GM12878 (cell line): Measurements from ENCODE around the gene SH3BP1. TPM values are rescaled to one million over a fixed set of nuclear protein-coding genes. Genes with fewer than 3 reads are reported as not detected.

Experiments used
- ATAC-seq: fragments of 200-7000 bp; cut with Tn5 transposase; 3 replicates; pipeline ENCODE4 v1.9.1; 2020; ENCODE audit warnings: mild to moderate bottlenecking, moderate library complexity
- BruUV-seq: library from RNA; stranded (reverse); fragments of 400-500 nt; replicated peaks from 2 replicates; lab custom pipeline; 2021; lab: Mats Ljungman, UMichigan
- CTCF ChIA-PET: fragments of 300-600 bp; sonication (Branson Sonifier 250); formaldehyde crosslinking; extraction: SDS; loops from one replicate; lab custom pipeline; 2021; ENCODE audit warnings: inconsistent platforms; lab: Yijun Ruan, JAX
- POLR2A ChIA-PET: fragments of 350-600 bp; formaldehyde crosslinking; extraction: SDS; loops from one replicate; lab custom pipeline; 2021; ENCODE audit warnings: inconsistent platforms; lab: Charles Lee
- RAD21 ChIA-PET: fragments of 300-600 bp; sonication (Branson Sonifier 250); formaldehyde crosslinking; loops from one replicate; lab custom pipeline; 2023; ENCODE audit warnings: antibody characterized with exemption; ENCODE audit not compliant: unreplicated experiment; lab: Charles Lee
- SMC1A ChIA-PET: fragments of 300-600 bp; sonication (Branson Sonifier 250); formaldehyde crosslinking; loops from one replicate; lab custom pipeline; 2023; ENCODE audit not compliant: unreplicated experiment, uncharacterized antibody; lab: Charles Lee
- DNase-seq: peaks from one replicate; pipeline ENCODE4 v3.0.0-alpha.2; 2011; ENCODE audit warnings: low read depth, low spot score
- FAIRE-seq: peaks from 3 replicates; lab custom pipeline; 2011; peaks lifted over from hg19 to GRCh38; lab: Jason Lieb, UNC
- H2AFZ ChIP-seq: 2 replicates; pipeline ENCODE4 v1.6.0; 2011; ENCODE audit warnings: low read depth, low read length, control low read depth; ENCODE audit not compliant: control insufficient read depth
- H3K27ac ChIP-seq: 2 replicates; pipeline ENCODE4 v1.5.1; 2011; ENCODE audit warnings: control low read depth; ENCODE audit not compliant: control insufficient read depth, insufficient read depth
- H3K27me3 ChIP-seq, 2 experiments: replicated peaks in 1 of 2; 2 replicates each; pipeline versions ENCODE4 v1.6.0 to v1.6.1; 2011; ENCODE audit warnings: low read length in 1 of 2; ENCODE audit not compliant: control insufficient read depth in 2 of 2, insufficient read depth in 2 of 2
- H3K36me3 ChIP-seq, 2 experiments: 2 replicates each; pipeline ENCODE4 v1.5.1; 2011; ENCODE audit warnings: low read length in 1 of 2; ENCODE audit not compliant: control insufficient read depth in 2 of 2, insufficient read depth in 2 of 2
- H3K4me1 ChIP-seq: 2 replicates; pipeline ENCODE4 v1.6.1; 2011; ENCODE audit warnings: mild to moderate bottlenecking, low read length, moderate library complexity, mixed read lengths; ENCODE audit not compliant: control insufficient read depth, insufficient read depth
- H3K4me2 ChIP-seq: 2 replicates; pipeline ENCODE4 v1.6.0; 2011; ENCODE audit warnings: control low read depth; ENCODE audit not compliant: control insufficient read depth, insufficient read depth
- H3K4me3 ChIP-seq: fragments of 200-600 bp; sonication (generic); 2 replicates; pipeline ENCODE4 v1.5.1; 2016
- H3K79me2 ChIP-seq: 2 replicates; pipeline ENCODE4 v1.6.0; 2011; ENCODE audit warnings: low read length; ENCODE audit not compliant: control insufficient read depth, insufficient read depth
- H3K9ac ChIP-seq: 2 replicates; pipeline ENCODE4 v1.8.0; 2011; ENCODE audit warnings: low read length, control low read depth, mixed read lengths; ENCODE audit not compliant: control insufficient read depth, insufficient read depth
- H3K9me3 ChIP-seq: replicated peaks from 3 replicates; pipeline ENCODE4 v1.5.1; 2011; ENCODE audit warnings: mild to moderate bottlenecking, low read length; ENCODE audit not compliant: control insufficient read depth, insufficient read depth
- H4K20me1 ChIP-seq: 2 replicates; pipeline ENCODE4 v1.6.0; 2011; ENCODE audit not compliant: control insufficient read depth, insufficient read depth
- BHLHE40 ChIP-seq, 2 experiments: fragments of 450-650 bp in 1 of 2; IDR thresholded peaks; 2 replicates each; pipeline ENCODE4 v1.6.1; 2011 to 2017; ENCODE audit warnings: low read depth in 2 of 2, borderline replicate concordance in 1 of 2, improper control_type of control experiment in 1 of 2, low read length in 1 of 2, mild to moderate bottlenecking in 1 of 2
- FOXK2 ChIP-seq: fragments of 450-650 bp; IDR thresholded peaks from 2 replicates; pipeline ENCODE4 v1.6.1; 2017; ENCODE audit warnings: mild to moderate bottlenecking, moderate library complexity
- IKZF1 ChIP-seq: fragments of 450-650 bp; conservative IDR thresholded peaks from 2 replicates; pipeline ENCODE4 v1.6.1; 2017; ENCODE audit warnings: antibody characterized with exemption, mild to moderate bottlenecking
- LARP7 ChIP-seq: fragments of 450-650 bp; IDR thresholded peaks from 2 replicates; pipeline ENCODE4 v1.6.1; 2017; ENCODE audit warnings: mild to moderate bottlenecking
- MEF2A ChIP-seq: IDR thresholded peaks from 2 replicates; pipeline ENCODE4 v1.6.1; 2011; ENCODE audit warnings: low read depth, mild to moderate bottlenecking, low read length, moderate library complexity; ENCODE audit not compliant: insufficient read depth
- NFYA ChIP-seq: IDR thresholded peaks from 2 replicates; pipeline ENCODE4 v1.6.1; 2011; ENCODE audit warnings: low read depth, mild to moderate bottlenecking, low read length, improper control_type of control experiment, borderline replicate concordance
- NRF1 ChIP-seq: conservative IDR thresholded peaks from 2 replicates; pipeline ENCODE4 v1.6.1; 2011; ENCODE audit warnings: mild to moderate bottlenecking, low read depth, low read length, improper control_type of control experiment
- RAD51 ChIP-seq: fragments of 450-650 bp; IDR thresholded peaks from 2 replicates; pipeline ENCODE4 v1.6.1; 2016; ENCODE audit warnings: moderate library complexity, mild to moderate bottlenecking, inconsistent platforms
- RUNX3 ChIP-seq: IDR thresholded peaks from 2 replicates; pipeline ENCODE4 v1.6.1; 2012; ENCODE audit warnings: low read length, inconsistent platforms
- SREBF2 ChIP-seq: IDR thresholded peaks from 2 replicates; pipeline ENCODE4 v1.6.1; 2012; ENCODE audit warnings: mild to moderate bottlenecking, low read length
- SUZ12 ChIP-seq: fragments of 200-600 bp; sonication (generic); IDR thresholded peaks from one replicate; pipeline ENCODE4 v1.6.1; 2018; ENCODE audit warnings: antibody characterized with exemption, mild to moderate bottlenecking; ENCODE audit not compliant: unreplicated experiment
- TBL1XR1 ChIP-seq: IDR thresholded peaks from 2 replicates; pipeline ENCODE4 v1.6.1; 2012; ENCODE audit warnings: low read depth, low read length, improper control_type of control experiment
- WGBS: methylation state at CpG from one replicate; pipeline ENCODE4 v1.1.6; 2016; ENCODE audit warnings: low lambda C conversion rate; ENCODE audit not compliant: insufficient replicate concordance, insufficient coverage; ENCODE audit errors: missing lambda C conversion rate; 5-methylcytosine and 5-hydroxymethylcytosine counted together
- in situ Hi-C: fragments of 300-500 bp; cut with MboI; formaldehyde crosslinking; loops from 9 replicates; pipeline ENCODE4 v1.14.3; 2018; ENCODE audit warnings: mixed read lengths
- intact Hi-C: fragments of 100-400 bp; cut with micrococcal nuclease; formaldehyde crosslinking; loops from one replicate; pipeline ENCODE4 v1.14.2; 2022; ENCODE audit not compliant: unreplicated experiment
- polyA plus RNA-seq, 11 experiments: library from polyadenylated mRNA; depleted of rRNA in 4 of 11; unstranded in 6 of 11; stranded (reverse) in 5 of 11; fragments of >200 nt; fragmentation: Nextera tagmentation in 4 of 11; fragmentation: Illumina TruSeq in 1 of 11; extraction: Ambion mirVana in 4 of 11; extraction: Trizol in 1 of 11; gene quantifications; 1 replicate in 1 of 11; 2 replicates in 10 of 11; pipeline versions ENCODE4 v1.2.1 to v1.2.3, GENCODE V29; 2011 to 2016; ENCODE audit warnings: inconsistent platforms in 2 of 11, missing spikeins in 2 of 11, low read depth in 1 of 11
- total RNA-seq, 4 experiments: library from RNA; depleted of rRNA in 3 of 4; stranded (reverse); fragments of >200 nt in 3 of 4; fragmentation: Illumina TruSeq in 1 of 4; extraction: Trizol in 1 of 4; gene quantifications; 2 replicates each; pipeline versions ENCODE4 v1.2.1 to v1.2.3, GENCODE V29; 2013 to 2021
- TF ChIP-seq, protein P1 (sequence below): IDR thresholded peaks from 2 replicates; pipeline ENCODE4 v1.6.1; 2011; ENCODE audit warnings: borderline replicate concordance, low read depth, mild to moderate bottlenecking, moderate library complexity, low read length; ENCODE audit not compliant: insufficient read depth, poor library complexity, severe bottlenecking

The SH3BP1 gene
- total and polyA plus RNA-seq, 10 of the 15 experiments (the other 5 are each of a cell fraction or from before 2014, with no cell fraction given): 0.29 to 70.5 (median 22.5) TPM

DNA sequence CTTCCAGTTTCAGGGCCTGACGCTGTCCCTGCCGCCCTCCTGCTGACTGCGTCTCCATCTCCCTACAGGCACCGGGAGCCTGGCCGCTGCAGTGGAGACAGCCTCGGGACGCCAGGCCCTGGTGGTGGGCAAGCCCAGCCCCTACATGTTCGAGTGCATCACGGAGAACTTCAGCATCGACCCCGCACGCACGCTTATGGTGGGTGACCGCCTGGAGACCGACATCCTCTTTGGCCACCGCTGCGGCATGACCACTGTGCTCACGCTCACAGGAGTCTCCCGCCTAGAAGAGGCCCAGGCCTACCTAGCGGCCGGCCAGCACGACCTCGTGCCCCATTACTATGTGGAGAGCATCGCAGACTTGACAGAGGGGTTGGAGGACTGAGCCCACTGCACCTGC lies 26.0 kb downstream of the SH3BP1 start:
- no peak overlapping the region for H3K9ac ChIP-seq
- H3K4me3 ChIP-seq: no peak overlapping the region
- ChIA-PET POLR2A (interaction anchor here (9.6 kb wide), 1 partner anchor 15 kb away, joined by 209 read pairs; the partner anchor contains the start of genes LGALS1 and NOL12), CTCF (interaction anchor here (0.8 to 11.7 kb wide), 2 partner anchors 13 to 23 kb away, joined by 3 to 414 read pairs; partner anchors contain the start of genes LGALS1 and NOL12), RAD21 (interaction anchor here (8.5 kb wide), 1 partner anchor 17 kb away, joined by 164 read pairs; the partner anchor contains the start of gene NOL12), SMC1A (no interaction called here)
- WGBS: 98% methylated on average over 23 of the region's 24 CpGs
- H3K4me1 ChIP-seq: peaks cover 10% of the 10 kb centered on the region
- intact Hi-C loops: no loop called here
- no peak overlapping the region for H2AFZ ChIP-seq
- H3K27me3 ChIP-seq: no peaks in the 10 kb centered on the region
- H3K9me3 ChIP-seq: no peaks in the 10 kb centered on the region
- DNase-seq: no peak
- ATAC-seq: no peak
- in situ Hi-C loops: no loop called here
- BruUV-seq: no TSS peak
- H3K36me3 ChIP-seq: peaks cover 0 to 12% of the 10 kb centered on the region in 2 experiments; a peak in 3 of 4 replicates
- H3K4me2 ChIP-seq: no peak overlapping the region
- TF ChIP-seq BHLHE40 (IDR thresholded peaks at IDR 0.05; ENCODE audit: borderline replicate concordance in 1 of 2, low read depth in 2 of 2, low read length in 1 of 2): no peak
- TF ChIP-seq RAD51: no peak
- TF ChIP-seq SREBF2: no peak
- H3K27ac ChIP-seq: no peak overlapping the region
- peaks cover 30% of the 10 kb centered on the region for H3K79me2 ChIP-seq
- H4K20me1 ChIP-seq: no peaks in the 10 kb centered on the region
- FAIRE-seq: no peak

DNA sequence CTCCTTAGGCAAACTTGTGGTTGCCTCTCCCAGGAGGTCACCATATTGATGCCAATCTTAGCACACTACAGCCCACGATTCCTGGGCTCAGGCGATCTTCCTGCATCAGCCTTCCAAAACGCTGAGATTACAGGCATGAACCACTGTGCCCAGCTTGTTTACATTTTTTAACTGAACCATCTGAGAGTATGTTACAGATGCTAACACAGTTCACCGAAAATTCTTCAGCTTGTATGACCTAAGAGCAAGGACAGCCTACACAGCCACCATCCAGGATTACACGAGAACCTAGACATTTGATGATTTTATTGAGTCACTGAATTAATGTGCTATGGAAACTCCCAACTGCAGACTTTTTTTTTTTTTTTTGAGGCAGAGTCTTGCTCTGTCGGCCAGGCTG lies 30.1 kb downstream of the SH3BP1 start:
- peaks cover 14% of the 10 kb centered on the region for H3K4me1 ChIP-seq
- H3K36me3 ChIP-seq: peaks cover 0 to 12% of the 10 kb centered on the region in 2 experiments; a peak in 3 of 4 replicates
- H3K27me3 ChIP-seq: no peaks in the 10 kb centered on the region
- in situ Hi-C loops (no loop called here), intact Hi-C loops (no loop called here)
- no peak overlapping the region for H2AFZ ChIP-seq
- ChIA-PET RAD21 (interaction anchor here (0.7 to 1.3 kb wide), 2 partner anchors 11 kb away, joined by 3 read pairs; partner anchors contain the start of gene PDXP), POLR2A (interaction anchor here (0.6 to 1.3 kb wide), 2 partner anchors 8 to 408 kb away, joined by 3 read pairs; no protein-coding TSS in a partner anchor), CTCF (interaction anchor here (0.6 to 19.9 kb wide), 4 partner anchors 8 to 32 kb away, joined by 3 to 396 read pairs (median 4); partner anchors contain the start of gene SH3BP1), SMC1A (interaction anchor here (3.8 kb wide), 1 partner anchor 9 kb away, joined by 34 read pairs; the partner anchor contains the start of gene PDXP)
- H4K20me1 ChIP-seq: no peaks in the 10 kb centered on the region
- no peak overlapping the region for H3K4me2 ChIP-seq
- BruUV-seq: no TSS peak
- no peaks in the 10 kb centered on the region for H3K9me3 ChIP-seq
- H3K79me2 ChIP-seq: peaks cover 3% of the 10 kb centered on the region
- 67% methylated on average over 5 of the region's 6 CpGs for WGBS
- no peak for DNase-seq
- H3K9ac ChIP-seq: no peak overlapping the region
- H3K4me3 ChIP-seq: no peak overlapping the region
- no peak overlapping the region for H3K27ac ChIP-seq
- FAIRE-seq: no peak
- no peak for ATAC-seq
- TF ChIP-seq MEF2A (no peak), TBL1XR1 (no peak), SUZ12 (no peak), LARP7 (no peak), NFYA (no peak), NRF1 (no peak), IKZF1 (no peak), RUNX3 (no peak), FOXK2 (no peak)
- TF ChIP-seq, protein P1, sequence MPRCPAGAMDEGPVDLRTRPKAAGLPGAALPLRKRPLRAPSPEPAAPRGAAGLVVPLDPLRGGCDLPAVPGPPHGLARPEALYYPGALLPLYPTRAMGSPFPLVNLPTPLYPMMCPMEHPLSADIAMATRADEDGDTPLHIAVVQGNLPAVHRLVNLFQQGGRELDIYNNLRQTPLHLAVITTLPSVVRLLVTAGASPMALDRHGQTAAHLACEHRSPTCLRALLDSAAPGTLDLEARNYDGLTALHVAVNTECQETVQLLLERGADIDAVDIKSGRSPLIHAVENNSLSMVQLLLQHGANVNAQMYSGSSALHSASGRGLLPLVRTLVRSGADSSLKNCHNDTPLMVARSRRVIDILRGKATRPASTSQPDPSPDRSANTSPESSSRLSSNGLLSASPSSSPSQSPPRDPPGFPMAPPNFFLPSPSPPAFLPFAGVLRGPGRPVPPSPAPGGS: no peak
